T1000 (cell line): ENCODE data around the gene SSU72.

Source experiments
- DNase-seq: peaks from one replicate; lab custom pipeline; 2025; ENCODE audit warnings: mixed read lengths; lab: John Stamatoyannopoulos, UW

SSU72 gene

GRCh38 chr1:1610796-1611195 lies 36.1 kb upstream of the SSU72 start:
- no peak for DNase-seq

GRCh38 chr1:1609822-1610485 lies 35.3 kb upstream of the SSU72 start:
- DNase-seq = no peak

GRCh38 chr1:1606232-1606631 lies 31.6 kb upstream of the SSU72 start:
- no peak for DNase-seq

- no peak for DNase-seq
Observed at GRCh38 chr1:1605724-1606123, 31.1 kb upstream of the SSU72 start.

- no peak for DNase-seq
Observed at GRCh38 chr1:1605034-1605591, 30.4 kb upstream of the SSU72 start.

GRCh38 chr1:1604374-1605033 lies 29.8 kb upstream of the SSU72 start:
- DNase-seq = no peak

GRCh38 chr1:1603671-1604373 lies 29.2 kb upstream of the SSU72 start:
- no peak for DNase-seq

GRCh38 chr1:1602968-1603506 lies 28.4 kb upstream of the SSU72 start:
- no peak for DNase-seq

GRCh38 chr1:1602304-1602967 lies 27.8 kb upstream of the SSU72 start:
- no peak for DNase-seq

- no peak for DNase-seq
Observed at GRCh38 chr1:1601564-1602303, 27.1 kb upstream of the SSU72 start.

- no peak for DNase-seq
Observed at GRCh38 chr1:1600861-1601563, 26.3 kb upstream of the SSU72 start.

GRCh38 chr1:1599935-1600860 lies 25.5 kb upstream of the SSU72 start, which contains the start of gene FNDC10:
TSS of gene FNDC10 (minus strand) at chr1:1600135. CDS start at chr1:1600015, 120 bp downstream.
- no peak for DNase-seq

GRCh38 chr1:1599030-1599934 lies 24.6 kb upstream of the SSU72 start:
- peak; percentile 24 for DNase-seq

GRCh38 chr1:1598720-1599029 lies 24.0 kb upstream of the SSU72 start:
- no peak for DNase-seq

GRCh38 chr1:1598051-1598719 lies 23.5 kb upstream of the SSU72 start:
- no peak for DNase-seq

- DNase-seq = no peak
Observed at GRCh38 chr1:1597275-1597930, 22.7 kb upstream of the SSU72 start.

GRCh38 chr1:1596493-1597274 lies 22.0 kb upstream of the SSU72 start:
- DNase-seq = no peak
